Endodermal cell (in vitro differentiated cells): ENCODE results near the gene SNX22. TPM values are rescaled to one million over a fixed set of nuclear protein-coding genes. Genes with fewer than 3 reads are reported as not detected.

Experiments
- DNase-seq: peaks from one replicate; pipeline ENCODE4 v3.0.0-alpha.2; 2017
- H3K27ac ChIP-seq: 2 replicates; pipeline ENCODE4 v1.5.1; 2013; ENCODE audit warnings: mild to moderate bottlenecking, low read depth, low read length, moderate library complexity
- H3K27me3 ChIP-seq: 2 replicates; pipeline ENCODE4 v1.6.1; 2013; ENCODE audit warnings: mild to moderate bottlenecking, low read length, moderate library complexity; ENCODE audit not compliant: insufficient read depth, control insufficient read depth, poor library complexity, severe bottlenecking
- H3K36me3 ChIP-seq: 2 replicates; pipeline ENCODE4 v1.7.0; 2013; ENCODE audit warnings: mild to moderate bottlenecking, low read length, moderate library complexity; ENCODE audit not compliant: control insufficient read depth, insufficient read depth
- H3K4me1 ChIP-seq: one replicate; pipeline ENCODE4 v1.7.0; 2013; ENCODE audit warnings: low read length; ENCODE audit not compliant: control insufficient read depth, insufficient read depth
- H3K4me3 ChIP-seq: 2 replicates; pipeline ENCODE4 v1.5.1; 2013; ENCODE audit warnings: mild to moderate bottlenecking, low read length, moderate library complexity
- H3K9ac ChIP-seq: 2 replicates; pipeline ENCODE4 v1.6.1; 2013; ENCODE audit warnings: mild to moderate bottlenecking, low read length, moderate library complexity; ENCODE audit not compliant: poor library complexity, severe bottlenecking; ENCODE audit errors: extremely low read depth
- H3K9me3 ChIP-seq: 2 replicates; pipeline ENCODE4 v1.6.1; 2013; ENCODE audit warnings: mild to moderate bottlenecking, low read length, moderate library complexity; ENCODE audit not compliant: control insufficient read depth
- H3K27ac Mint-ChIP-seq: 2 replicates; pipeline ENCODE4 v1.8.0; 2020; ENCODE audit warnings: mixed read lengths
- H3K27me3 Mint-ChIP-seq: 2 replicates; pipeline ENCODE4 v1.8.0; 2021; ENCODE audit warnings: mild to moderate bottlenecking, mixed read lengths; ENCODE audit not compliant: insufficient read depth
- H3K36me3 Mint-ChIP-seq: 2 replicates; pipeline ENCODE4 v1.8.0; 2020; ENCODE audit warnings: low read depth, mixed read lengths
- H3K4me1 Mint-ChIP-seq: 2 replicates; pipeline ENCODE4 v1.8.0; 2020; ENCODE audit warnings: mixed read lengths
- H3K4me3 Mint-ChIP-seq: 2 replicates; pipeline ENCODE4 v1.8.0; 2020; ENCODE audit warnings: mild to moderate bottlenecking, moderate library complexity, mixed read lengths
- H3K9me3 Mint-ChIP-seq: 2 replicates; pipeline ENCODE4 v1.8.0; 2020; ENCODE audit warnings: mild to moderate bottlenecking, mixed read lengths
- WGBS, 2 experiments: methylation state at CpG; one replicate each; pipeline versions ENCODE4 v1.1.5 to v1.1.7; 2013; ENCODE audit warnings: missing lambda C conversion rate in 2 of 2, mixed read lengths in 1 of 2; ENCODE audit not compliant: insufficient coverage in 1 of 2, insufficient read length in 1 of 2; 5-methylcytosine and 5-hydroxymethylcytosine counted together
- total RNA-seq, 2 donors: library from RNA; stranded (reverse); fragmentation: NEBNext Ultra II Directional in 1 of 2; extraction: Animal tissue kit (Norgen Biotek cat#: 25700) in 1 of 2; gene quantifications; 2 replicates in 1 of 2; 3 replicates in 1 of 2; pipeline ENCODE4 v1.2.1, GENCODE V29; 2021
- TF ChIP-seq, protein P1 (sequence below): fragments of 200-600 bp; sonication (generic); conservative IDR thresholded peaks from 2 replicates; pipeline ENCODE4 v1.5.0; 2021; ENCODE audit warnings: antibody characterized with exemption, mild to moderate bottlenecking

The SNX22 gene
- total RNA-seq, 2 donors from 2014 or later = 1.6 to 2.6 TPM

DNA sequence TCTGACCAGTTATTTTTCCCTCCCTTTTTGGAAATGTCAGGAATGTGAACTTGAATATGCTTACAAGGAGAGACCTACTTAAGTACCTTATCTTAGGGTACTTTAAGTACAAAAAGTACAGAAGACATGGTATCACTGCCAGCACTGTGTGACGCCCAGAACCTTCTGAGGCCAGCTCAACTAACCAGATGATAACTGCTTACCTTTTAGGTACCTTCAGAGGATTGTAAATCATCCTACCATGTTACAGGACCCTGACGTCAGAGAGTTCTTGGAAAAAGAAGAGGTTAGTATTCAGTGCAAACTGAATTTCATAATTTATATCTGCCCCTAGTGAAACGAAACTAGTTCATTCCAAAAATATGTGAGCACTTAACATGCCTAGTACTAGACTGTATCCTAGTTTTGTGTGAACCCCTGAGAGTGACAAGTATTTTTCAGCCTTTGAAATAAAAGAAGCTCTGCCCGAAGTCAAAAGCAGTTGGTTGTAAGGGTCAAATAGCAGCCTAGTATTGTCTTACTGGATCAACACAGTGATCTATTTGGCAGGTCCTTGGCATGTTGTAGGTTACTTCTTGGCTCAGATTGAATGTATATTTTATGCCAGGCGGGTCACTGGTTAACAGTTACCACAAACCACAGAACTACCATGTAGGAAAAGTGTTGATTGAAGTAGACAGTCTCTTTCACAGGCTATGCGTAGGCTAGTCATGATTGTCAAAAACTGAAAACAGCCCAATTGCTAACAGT, 23.8 kb upstream of the SNX22 start:
- H3K27ac Mint-ChIP-seq = no peak overlapping the region
- WGBS, 2 experiments = 92 to 97% methylated on average over 3 to 6 of the region's 6 CpGs
- peaks cover 74% of the 10 kb centered on the region for H3K36me3 Mint-ChIP-seq
- no peak overlapping the region for H3K9ac ChIP-seq
- no peaks in the 10 kb centered on the region for H3K27me3 ChIP-seq
- no peaks in the 10 kb centered on the region for H3K27me3 Mint-ChIP-seq
- H3K27ac ChIP-seq = no peak overlapping the region
- H3K36me3 ChIP-seq = peaks cover 54% of the 10 kb centered on the region
- no peaks in the 10 kb centered on the region for H3K9me3 ChIP-seq
- H3K4me3 ChIP-seq = no peak overlapping the region
- no peaks in the 10 kb centered on the region for H3K4me1 Mint-ChIP-seq
- no peak overlapping the region for H3K4me3 Mint-ChIP-seq
- H3K4me1 ChIP-seq = no peaks in the 10 kb centered on the region
- TF ChIP-seq, protein P1, sequence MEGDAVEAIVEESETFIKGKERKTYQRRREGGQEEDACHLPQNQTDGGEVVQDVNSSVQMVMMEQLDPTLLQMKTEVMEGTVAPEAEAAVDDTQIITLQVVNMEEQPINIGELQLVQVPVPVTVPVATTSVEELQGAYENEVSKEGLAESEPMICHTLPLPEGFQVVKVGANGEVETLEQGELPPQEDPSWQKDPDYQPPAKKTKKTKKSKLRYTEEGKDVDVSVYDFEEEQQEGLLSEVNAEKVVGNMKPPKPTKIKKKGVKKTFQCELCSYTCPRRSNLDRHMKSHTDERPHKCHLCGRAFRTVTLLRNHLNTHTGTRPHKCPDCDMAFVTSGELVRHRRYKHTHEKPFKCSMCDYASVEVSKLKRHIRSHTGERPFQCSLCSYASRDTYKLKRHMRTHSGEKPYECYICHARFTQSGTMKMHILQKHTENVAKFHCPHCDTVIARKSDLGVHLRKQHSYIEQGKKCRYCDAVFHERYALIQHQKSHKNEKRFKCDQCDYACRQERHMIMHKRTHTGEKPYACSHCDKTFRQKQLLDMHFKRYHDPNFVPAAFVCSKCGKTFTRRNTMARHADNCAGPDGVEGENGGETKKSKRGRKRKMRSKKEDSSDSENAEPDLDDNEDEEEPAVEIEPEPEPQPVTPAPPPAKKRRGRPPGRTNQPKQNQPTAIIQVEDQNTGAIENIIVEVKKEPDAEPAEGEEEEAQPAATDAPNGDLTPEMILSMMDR = no peak
- H3K9me3 Mint-ChIP-seq = no peaks in the 10 kb centered on the region
- DNase-seq = no peak

GRCh38 chr15:64130159-64130558, 21.4 kb upstream of the SNX22 start:
- Histone ChIP-seq H3K9me3 (no peaks in the 10 kb centered on the region), H3K36me3 (peaks cover 60% of the 10 kb centered on the region), H3K4me3 (no peak overlapping the region), H3K27me3 (no peaks in the 10 kb centered on the region), H3K4me1 (no peaks in the 10 kb centered on the region), H3K9ac (no peak overlapping the region), H3K27ac (no peak overlapping the region)
- TF ChIP-seq, protein P1 = no peak
- Mint-ChIP-seq H3K36me3 (peaks cover 80% of the 10 kb centered on the region), H3K9me3 (no peaks in the 10 kb centered on the region), H3K27ac (no peak overlapping the region), H3K27me3 (no peaks in the 10 kb centered on the region), H3K4me1 (peaks cover 3% of the 10 kb centered on the region), H3K4me3 (no peak overlapping the region)
- WGBS, 2 experiments = 97 to 100% methylated on average over 3 of the region's 3 CpGs
- no peak for DNase-seq

DNA sequence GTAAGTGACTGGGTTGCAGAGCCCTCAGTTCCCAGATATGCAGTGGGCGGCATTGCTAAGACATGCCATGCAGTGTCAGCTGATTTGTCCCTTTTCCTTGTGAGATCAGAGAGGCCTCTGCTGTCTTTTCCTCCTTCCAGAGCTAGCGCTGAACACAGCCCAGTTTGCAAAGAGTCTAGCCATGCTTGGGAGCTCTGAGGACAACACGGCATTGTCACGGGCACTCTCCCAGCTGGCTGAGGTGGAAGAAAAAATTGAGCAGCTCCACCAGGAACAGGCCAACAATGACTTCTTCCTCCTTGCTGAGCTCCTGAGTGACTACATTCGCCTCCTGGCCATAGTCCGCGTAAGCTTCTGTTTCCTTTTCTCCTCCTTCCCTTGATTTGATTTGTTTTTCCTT, 20.0 kb upstream of the SNX22 start:
- TF ChIP-seq, protein P1 = no peak
- Mint-ChIP-seq H3K36me3 (peaks cover 80% of the 10 kb centered on the region), H3K27ac (no peak overlapping the region), H3K4me3 (no peak overlapping the region), H3K4me1 (peaks cover 3% of the 10 kb centered on the region), H3K9me3 (no peaks in the 10 kb centered on the region), H3K27me3 (no peaks in the 10 kb centered on the region)
- Histone ChIP-seq H3K4me3 (no peak overlapping the region), H3K27me3 (no peaks in the 10 kb centered on the region), H3K36me3 (peaks cover 55% of the 10 kb centered on the region), H3K4me1 (no peaks in the 10 kb centered on the region), H3K27ac (no peak overlapping the region), H3K9ac (no peak overlapping the region), H3K9me3 (no peaks in the 10 kb centered on the region)
- WGBS, 2 experiments = 94 to 97% methylated on average over 7 of the region's 7 CpGs
- DNase-seq = no peak
